ENCODE results near the gene AURKB.
A peak's percentile ranks its signal among the peaks of the same experiment; 100 is the strongest.
"Not testable (repeated sequence)": the region's sequence is repeated elsewhere in the genome, so short reads cannot be mapped to it uniquely, and the experiment has no call there.

The AURKB gene

DNA sequence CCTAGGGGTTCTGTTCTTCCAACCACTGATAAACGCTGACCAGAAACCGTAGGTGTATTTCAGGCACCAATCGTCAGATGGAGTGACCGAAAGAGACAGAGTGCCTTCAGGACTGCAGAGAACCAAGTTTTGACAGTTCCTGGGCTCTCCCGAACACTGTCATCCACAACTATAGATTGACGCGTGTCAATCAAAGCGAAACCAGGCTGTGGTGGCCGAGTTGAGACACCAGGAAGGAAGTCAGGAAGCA, 11.9 kb upstream of the AURKB start:
- no peak for DNase-seq
- peak overlapping the region; percentile 99 for H3K4me3 Mint-ChIP-seq
- TF ChIP-seq, protein P1, sequence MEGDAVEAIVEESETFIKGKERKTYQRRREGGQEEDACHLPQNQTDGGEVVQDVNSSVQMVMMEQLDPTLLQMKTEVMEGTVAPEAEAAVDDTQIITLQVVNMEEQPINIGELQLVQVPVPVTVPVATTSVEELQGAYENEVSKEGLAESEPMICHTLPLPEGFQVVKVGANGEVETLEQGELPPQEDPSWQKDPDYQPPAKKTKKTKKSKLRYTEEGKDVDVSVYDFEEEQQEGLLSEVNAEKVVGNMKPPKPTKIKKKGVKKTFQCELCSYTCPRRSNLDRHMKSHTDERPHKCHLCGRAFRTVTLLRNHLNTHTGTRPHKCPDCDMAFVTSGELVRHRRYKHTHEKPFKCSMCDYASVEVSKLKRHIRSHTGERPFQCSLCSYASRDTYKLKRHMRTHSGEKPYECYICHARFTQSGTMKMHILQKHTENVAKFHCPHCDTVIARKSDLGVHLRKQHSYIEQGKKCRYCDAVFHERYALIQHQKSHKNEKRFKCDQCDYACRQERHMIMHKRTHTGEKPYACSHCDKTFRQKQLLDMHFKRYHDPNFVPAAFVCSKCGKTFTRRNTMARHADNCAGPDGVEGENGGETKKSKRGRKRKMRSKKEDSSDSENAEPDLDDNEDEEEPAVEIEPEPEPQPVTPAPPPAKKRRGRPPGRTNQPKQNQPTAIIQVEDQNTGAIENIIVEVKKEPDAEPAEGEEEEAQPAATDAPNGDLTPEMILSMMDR (IDR thresholded peaks at IDR 0.05): no peak
- no peaks in the 10 kb centered on the region for H3K36me3 Mint-ChIP-seq (ENCODE audit: low read depth)
- H3K27me3 Mint-ChIP-seq (ENCODE audit: low read depth, poor library complexity): peaks cover 35% of the 10 kb centered on the region
- H3K27ac Mint-ChIP-seq: peak overlapping the region; percentile 99
- peaks cover 6% of the 10 kb centered on the region for H3K9me3 Mint-ChIP-seq
- peaks cover 40% of the 10 kb centered on the region for H3K4me1 Mint-ChIP-seq

DNA sequence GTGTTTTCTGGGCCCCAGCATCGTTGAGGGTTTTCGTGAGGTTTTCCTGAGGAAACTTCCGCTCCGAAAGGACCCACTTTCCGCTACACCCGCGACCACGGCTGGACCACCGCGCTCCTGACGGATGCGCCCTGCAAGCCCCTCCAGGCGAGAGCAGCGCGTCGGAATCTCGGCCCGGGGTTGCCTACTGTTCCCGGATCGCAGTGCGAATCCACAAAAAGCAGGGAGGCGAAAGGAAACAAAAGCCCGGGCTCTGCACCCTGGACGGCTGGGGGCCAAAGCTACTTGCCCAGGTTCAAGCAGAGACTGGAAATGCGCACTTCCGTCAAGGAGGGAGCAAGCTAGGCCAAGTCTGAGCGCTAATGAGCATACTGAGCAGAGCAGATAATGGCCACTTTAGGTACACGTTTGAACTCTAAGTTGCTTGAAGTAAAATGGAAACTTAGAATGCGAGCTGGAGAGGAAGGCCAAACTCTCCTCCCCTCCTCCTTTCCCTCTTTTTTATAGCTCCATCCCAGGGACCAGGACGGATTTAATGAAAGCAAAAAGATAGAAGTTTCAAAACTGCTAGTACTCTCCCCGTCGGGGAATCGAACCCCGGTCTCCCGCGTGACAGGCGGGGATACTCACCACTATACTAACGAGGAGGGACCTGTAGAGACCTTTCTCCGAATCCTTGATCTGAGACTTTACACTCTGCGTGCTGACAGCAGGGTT, 11.4 kb upstream of the AURKB start:
- H3K9me3 Mint-ChIP-seq: peaks cover 6% of the 10 kb centered on the region
- H3K4me1 Mint-ChIP-seq: peaks cover 35% of the 10 kb centered on the region
- TF ChIP-seq, protein P1 (IDR thresholded peaks at IDR 0.05): no peak
- H3K27me3 Mint-ChIP-seq (ENCODE audit: low read depth, poor library complexity): peaks cover 31% of the 10 kb centered on the region
- peak overlapping the region; percentile 99 for H3K27ac Mint-ChIP-seq
- peak overlapping the region; percentile 99 for H3K4me3 Mint-ChIP-seq
- DNase-seq: peak; percentile 93
- H3K36me3 Mint-ChIP-seq (ENCODE audit: low read depth): no peaks in the 10 kb centered on the region

DNA sequence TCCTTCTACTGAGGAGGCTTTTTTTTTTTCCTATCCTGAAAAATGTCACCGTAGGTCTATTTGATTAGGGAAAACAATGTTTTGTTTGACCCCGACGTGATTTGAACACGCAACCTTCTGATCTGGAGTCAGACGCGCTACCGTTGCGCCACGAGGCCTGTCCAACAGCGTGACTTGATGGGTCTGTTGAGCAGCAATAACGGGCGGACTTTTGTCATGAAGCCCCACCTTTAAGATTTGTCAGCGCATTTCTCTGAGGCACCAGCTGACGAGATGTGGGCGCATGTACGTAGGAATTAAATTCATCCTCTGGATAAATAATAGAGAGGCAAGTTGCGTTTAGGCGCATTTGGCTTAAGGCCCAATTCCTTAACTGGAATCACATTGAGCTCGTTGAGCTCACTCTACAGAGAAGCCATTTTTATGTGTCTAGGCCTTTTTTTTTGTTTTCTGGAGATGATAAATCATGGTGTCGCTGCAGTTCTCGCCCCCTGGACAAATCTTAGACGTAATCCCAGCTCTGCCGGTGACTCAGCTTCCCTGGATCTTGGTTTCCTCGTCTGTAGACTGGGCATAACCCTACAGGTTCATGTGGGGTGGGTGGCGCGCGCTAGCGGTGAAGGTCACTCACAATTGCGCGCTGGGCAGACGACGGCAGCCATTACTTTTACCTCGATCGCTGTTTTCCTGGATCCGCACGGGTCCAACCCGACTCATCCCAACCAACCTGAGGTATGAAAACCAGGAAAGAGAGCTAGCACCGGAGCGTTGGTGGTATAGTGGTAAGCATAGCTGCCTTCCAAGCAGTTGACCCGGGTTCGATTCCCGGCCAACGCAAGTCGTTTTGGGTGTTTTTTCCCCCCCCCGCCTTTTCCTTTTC, 10.6 kb upstream of the AURKB start:
- Mint-ChIP-seq H3K27ac (peak overlapping the region; percentile 99), H3K4me3 (peak overlapping the region; percentile 99), H3K4me1 (peaks cover 30% of the 10 kb centered on the region), H3K27me3 (ENCODE audit: low read depth, poor library complexity) (peaks cover 24% of the 10 kb centered on the region), H3K36me3 (ENCODE audit: low read depth) (no peaks in the 10 kb centered on the region), H3K9me3 (peaks cover 3% of the 10 kb centered on the region)
- TF ChIP-seq, protein P1 (IDR thresholded peaks at IDR 0.05): no peak
- peak; percentile 92 for DNase-seq

- peaks cover 32% of the 10 kb centered on the region for H3K4me1 Mint-ChIP-seq
- H3K27ac Mint-ChIP-seq; H3K4me3 Mint-ChIP-seq; H3K9me3 Mint-ChIP-seq; DNase-seq; H3K36me3 Mint-ChIP-seq (ENCODE audit: low read depth): not testable (repeated sequence)
- H3K27me3 Mint-ChIP-seq (ENCODE audit: low read depth, poor library complexity): peaks cover 15% of the 10 kb centered on the region
Measured at GRCh38 chr17:8214000-8214399, 3.6 kb upstream of the AURKB start.

GRCh38 chr17:8212312-8213180, 2.2 kb upstream of the AURKB start:
- no peak overlapping the region for H3K4me3 Mint-ChIP-seq
- H3K9me3 Mint-ChIP-seq: no peaks in the 10 kb centered on the region
- no peak for DNase-seq
- no peak overlapping the region for H3K27ac Mint-ChIP-seq
- peaks cover 4% of the 10 kb centered on the region for H3K36me3 Mint-ChIP-seq (ENCODE audit: low read depth)
- TF ChIP-seq, protein P1 (IDR thresholded peaks at IDR 0.05): no peak
- peaks cover 13% of the 10 kb centered on the region for H3K27me3 Mint-ChIP-seq (ENCODE audit: low read depth, poor library complexity)
- H3K4me1 Mint-ChIP-seq: peaks cover 33% of the 10 kb centered on the region
